Measurements from ENCODE around the gene IFNG-AS1.

IFNG-AS1 gene

GRCh38 chr12:68031174-68031573 lies 41.9 kb downstream of the IFNG-AS1 start:
- no peak for TF ChIP-seq EZH2 (IDR thresholded peaks at IDR 0.05; ENCODE audit: borderline replicate concordance, low read length)
- no peak for TF ChIP-seq CTCF (IDR thresholded peaks at IDR 0.05; ENCODE audit: low read length)

GRCh38 chr12:68031881-68032739 lies 42.9 kb downstream of the IFNG-AS1 start:
- no peak overlapping the region for H3K4me3 ChIP-seq (ENCODE audit: low read depth, low read length, poor library complexity, severe bottlenecking)
- no peaks in the 10 kb centered on the region for H3K79me2 ChIP-seq (ENCODE audit: insufficient read depth, low read length)
- H3K4me1 ChIP-seq (ENCODE audit: insufficient read depth, low read length, severe bottlenecking), result no peaks in the 10 kb centered on the region
- H4K20me1 ChIP-seq (ENCODE audit: insufficient read depth, low read length), result no peaks in the 10 kb centered on the region
- H3K9ac ChIP-seq (ENCODE audit: low read length), result no peak overlapping the region
- H3F3A ChIP-seq (ENCODE audit: insufficient read depth, low read length), result no peaks in the 10 kb centered on the region
- no peak overlapping the region for H2AFZ ChIP-seq (ENCODE audit: low read length)
- H3K27me3 ChIP-seq (ENCODE audit: insufficient read depth, low read length), result no peaks in the 10 kb centered on the region
- H3K9me2 ChIP-seq (ENCODE audit: low read depth, low read length), result no peaks in the 10 kb centered on the region
- no peaks in the 10 kb centered on the region for H3K9me3 ChIP-seq (ENCODE audit: low read length)
- H3K4me2 ChIP-seq (ENCODE audit: low read length), result no peak overlapping the region
- H3K27ac ChIP-seq (ENCODE audit: low read depth, low read length, poor library complexity, severe bottlenecking), result no peak overlapping the region
- H3K36me3 ChIP-seq (ENCODE audit: insufficient read depth, low read length), result no peaks in the 10 kb centered on the region
- no peak for TF ChIP-seq EZH2 (IDR thresholded peaks at IDR 0.05; ENCODE audit: borderline replicate concordance, low read length)
- TF ChIP-seq CTCF (IDR thresholded peaks at IDR 0.05; ENCODE audit: low read length), result no peak

More at GRCh38 chr12:68031174-68031573, 41.9 kb downstream of the IFNG-AS1 start:
- Histone ChIP-seq H3K9ac (ENCODE audit: low read length) (no peak overlapping the region), H3K4me3 (ENCODE audit: low read depth, low read length, poor library complexity, severe bottlenecking) (no peak overlapping the region), H3K27ac (ENCODE audit: low read depth, low read length, poor library complexity, severe bottlenecking) (no peak overlapping the region), H4K20me1 (ENCODE audit: insufficient read depth, low read length) (no peaks in the 10 kb centered on the region), H3K9me3 (ENCODE audit: low read length) (no peaks in the 10 kb centered on the region), H2AFZ (ENCODE audit: low read length) (no peak overlapping the region), H3K79me2 (ENCODE audit: insufficient read depth, low read length) (no peaks in the 10 kb centered on the region), H3K4me1 (ENCODE audit: insufficient read depth, low read length, severe bottlenecking) (no peaks in the 10 kb centered on the region), H3F3A (ENCODE audit: insufficient read depth, low read length) (no peaks in the 10 kb centered on the region), H3K27me3 (ENCODE audit: insufficient read depth, low read length) (no peaks in the 10 kb centered on the region), H3K36me3 (ENCODE audit: insufficient read depth, low read length) (no peaks in the 10 kb centered on the region), H3K9me2 (ENCODE audit: low read depth, low read length) (no peaks in the 10 kb centered on the region), H3K4me2 (ENCODE audit: low read length) (no peak overlapping the region)

- no peaks in the 10 kb centered on the region for H3K79me2 ChIP-seq (ENCODE audit: insufficient read depth, low read length)
- no peak overlapping the region for H3K27ac ChIP-seq (ENCODE audit: low read depth, low read length, poor library complexity, severe bottlenecking)
- H3K4me1 ChIP-seq (ENCODE audit: insufficient read depth, low read length, severe bottlenecking), result no peaks in the 10 kb centered on the region
- H3K9me3 ChIP-seq (ENCODE audit: low read length), result no peaks in the 10 kb centered on the region
- no peaks in the 10 kb centered on the region for H3K9me2 ChIP-seq (ENCODE audit: low read depth, low read length)
- no peaks in the 10 kb centered on the region for H3K36me3 ChIP-seq (ENCODE audit: insufficient read depth, low read length)
- H3F3A ChIP-seq (ENCODE audit: insufficient read depth, low read length), result no peaks in the 10 kb centered on the region
- H3K4me3 ChIP-seq (ENCODE audit: low read depth, low read length, poor library complexity, severe bottlenecking), result no peak overlapping the region
- no peaks in the 10 kb centered on the region for H4K20me1 ChIP-seq (ENCODE audit: insufficient read depth, low read length)
- no peak overlapping the region for H3K4me2 ChIP-seq (ENCODE audit: low read length)
- TF ChIP-seq CTCF (IDR thresholded peaks at IDR 0.05; ENCODE audit: low read length) (no peak), EZH2 (IDR thresholded peaks at IDR 0.05; ENCODE audit: borderline replicate concordance, low read length) (no peak)
- no peak overlapping the region for H3K9ac ChIP-seq (ENCODE audit: low read length)
- H3K27me3 ChIP-seq (ENCODE audit: insufficient read depth, low read length), result no peaks in the 10 kb centered on the region
- H2AFZ ChIP-seq (ENCODE audit: low read length), result no peak overlapping the region
Observed at GRCh38 chr12:68034567-68034966, 45.3 kb downstream of the IFNG-AS1 start.

Measured in OCI-LY1 (cell line).